Measurements from ENCODE around the gene CCL8. TPM values are rescaled to one million over a fixed set of nuclear protein-coding genes. Genes with fewer than 3 reads are reported as not detected.

CCL8 gene
- total RNA-seq, 2 experiments from 2014 or later = not detected

GRCh38 chr17:34308371-34308770, 10.9 kb upstream of the CCL8 start:
- no peak overlapping the region for H3K4me3 Mint-ChIP-seq
- TF ChIP-seq, protein P1, sequence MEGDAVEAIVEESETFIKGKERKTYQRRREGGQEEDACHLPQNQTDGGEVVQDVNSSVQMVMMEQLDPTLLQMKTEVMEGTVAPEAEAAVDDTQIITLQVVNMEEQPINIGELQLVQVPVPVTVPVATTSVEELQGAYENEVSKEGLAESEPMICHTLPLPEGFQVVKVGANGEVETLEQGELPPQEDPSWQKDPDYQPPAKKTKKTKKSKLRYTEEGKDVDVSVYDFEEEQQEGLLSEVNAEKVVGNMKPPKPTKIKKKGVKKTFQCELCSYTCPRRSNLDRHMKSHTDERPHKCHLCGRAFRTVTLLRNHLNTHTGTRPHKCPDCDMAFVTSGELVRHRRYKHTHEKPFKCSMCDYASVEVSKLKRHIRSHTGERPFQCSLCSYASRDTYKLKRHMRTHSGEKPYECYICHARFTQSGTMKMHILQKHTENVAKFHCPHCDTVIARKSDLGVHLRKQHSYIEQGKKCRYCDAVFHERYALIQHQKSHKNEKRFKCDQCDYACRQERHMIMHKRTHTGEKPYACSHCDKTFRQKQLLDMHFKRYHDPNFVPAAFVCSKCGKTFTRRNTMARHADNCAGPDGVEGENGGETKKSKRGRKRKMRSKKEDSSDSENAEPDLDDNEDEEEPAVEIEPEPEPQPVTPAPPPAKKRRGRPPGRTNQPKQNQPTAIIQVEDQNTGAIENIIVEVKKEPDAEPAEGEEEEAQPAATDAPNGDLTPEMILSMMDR (IDR thresholded peaks at IDR 0.05) = no peak
- no peak overlapping the region for H3K27ac Mint-ChIP-seq
- H3K9me3 Mint-ChIP-seq = no peaks in the 10 kb centered on the region
- ChIA-PET POLR2A (no interaction called here), CTCF (no interaction called here)
- ATAC-seq = no peak
- H3K36me3 Mint-ChIP-seq (ENCODE audit: low read depth) = no peaks in the 10 kb centered on the region
- DNase-seq = no peak
- H3K27me3 Mint-ChIP-seq = peaks cover 10% of the 10 kb centered on the region
- no peaks in the 10 kb centered on the region for H3K4me1 Mint-ChIP-seq (ENCODE audit: low read depth)
- intact Hi-C loops (cut with micrococcal nuclease) = no loop called here

DNA sequence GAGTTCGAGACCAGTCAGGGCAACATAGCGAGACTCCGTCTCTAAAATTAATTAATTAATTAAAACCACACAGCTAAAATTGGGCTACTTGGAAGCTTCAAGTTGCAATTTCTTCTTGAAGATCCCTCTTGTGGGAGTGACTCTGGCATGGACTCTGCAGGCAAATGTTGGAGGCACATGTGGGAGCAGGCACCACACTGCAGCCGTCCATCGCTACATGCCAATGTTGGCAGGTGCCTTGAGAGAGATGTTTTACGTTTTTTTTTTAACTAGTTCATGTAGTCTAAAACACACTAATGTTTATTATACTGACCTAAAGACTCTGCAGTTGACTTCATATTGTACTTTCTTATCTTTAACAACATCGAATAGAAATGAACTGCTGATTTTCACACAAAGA, 7.9 kb upstream of the CCL8 start:
- Mint-ChIP-seq H3K27ac (no peak overlapping the region), H3K9me3 (no peaks in the 10 kb centered on the region), H3K4me3 (no peak overlapping the region), H3K36me3 (ENCODE audit: low read depth) (no peaks in the 10 kb centered on the region), H3K4me1 (ENCODE audit: low read depth) (no peaks in the 10 kb centered on the region), H3K27me3 (peaks cover 16% of the 10 kb centered on the region)
- ATAC-seq (no peak), DNase-seq (no peak)
- POLR2A ChIA-PET = interaction anchor here (1.1 kb wide), 1 partner anchor 8 kb away, joined by 3 read pairs; no protein-coding TSS in a partner anchor
- TF ChIP-seq, protein P1 (IDR thresholded peaks at IDR 0.05) = no peak
- intact Hi-C loops (cut with micrococcal nuclease) = no loop called here
- CTCF ChIA-PET = interaction anchor here (1.2 kb wide), 1 partner anchor 50 kb away, joined by 4 read pairs; no protein-coding TSS in a partner anchor

GRCh38 chr17:34312080-34312479, 7.2 kb upstream of the CCL8 start:
- CTCF ChIA-PET = interaction anchor here (1.1 kb wide), 1 partner anchor 111 kb away, joined by 3 read pairs; no protein-coding TSS in a partner anchor
- TF ChIP-seq, protein P1 (IDR thresholded peaks at IDR 0.05) = no peak
- POLR2A ChIA-PET = no interaction called here
- no peak overlapping the region for H3K4me3 Mint-ChIP-seq
- no peak for DNase-seq
- no peaks in the 10 kb centered on the region for H3K36me3 Mint-ChIP-seq (ENCODE audit: low read depth)
- H3K27me3 Mint-ChIP-seq = peaks cover 18% of the 10 kb centered on the region
- ATAC-seq = no peak
- intact Hi-C loops (cut with micrococcal nuclease) = no loop called here
- no peaks in the 10 kb centered on the region for H3K4me1 Mint-ChIP-seq (ENCODE audit: low read depth)
- no peaks in the 10 kb centered on the region for H3K9me3 Mint-ChIP-seq
- no peak overlapping the region for H3K27ac Mint-ChIP-seq

GRCh38 chr17:34313164-34313563, 6.1 kb upstream of the CCL8 start:
- Mint-ChIP-seq H3K36me3 (ENCODE audit: low read depth) (no peaks in the 10 kb centered on the region), H3K4me1 (ENCODE audit: low read depth) (no peaks in the 10 kb centered on the region), H3K27ac (no peak overlapping the region), H3K27me3 (peaks cover 18% of the 10 kb centered on the region), H3K9me3 (no peaks in the 10 kb centered on the region), H3K4me3 (no peak overlapping the region)
- TF ChIP-seq, protein P1 (IDR thresholded peaks at IDR 0.05) = no peak
- DNase-seq (no peak), ATAC-seq (no peak)
- ChIA-PET CTCF (no interaction called here), POLR2A (no interaction called here)
- intact Hi-C loops (cut with micrococcal nuclease) = no loop called here

- Mint-ChIP-seq H3K4me1 (ENCODE audit: low read depth) (no peaks in the 10 kb centered on the region), H3K27ac (no peak overlapping the region), H3K27me3 (peaks cover 18% of the 10 kb centered on the region), H3K4me3 (no peak overlapping the region), H3K36me3 (ENCODE audit: low read depth) (no peaks in the 10 kb centered on the region), H3K9me3 (no peaks in the 10 kb centered on the region)
- POLR2A ChIA-PET = no interaction called here
- TF ChIP-seq, protein P1 (IDR thresholded peaks at IDR 0.05) = no peak
- CTCF ChIA-PET = no interaction called here
- intact Hi-C loops (cut with micrococcal nuclease) = no loop called here
- DNase-seq = no peak
- no peak for ATAC-seq
These were observed 5.0 kb upstream of the CCL8 start for GRCh38 chr17:34314279-34314678.
